ENCODE data around the gene KLHL29. TPM values are rescaled to one million over a fixed set of nuclear protein-coding genes. Genes with fewer than 3 reads are reported as not detected.

The KLHL29 gene
- total and polyA plus RNA-seq, 4 donors, result 0.29 to 2.3 (median 0.68) TPM

DNA sequence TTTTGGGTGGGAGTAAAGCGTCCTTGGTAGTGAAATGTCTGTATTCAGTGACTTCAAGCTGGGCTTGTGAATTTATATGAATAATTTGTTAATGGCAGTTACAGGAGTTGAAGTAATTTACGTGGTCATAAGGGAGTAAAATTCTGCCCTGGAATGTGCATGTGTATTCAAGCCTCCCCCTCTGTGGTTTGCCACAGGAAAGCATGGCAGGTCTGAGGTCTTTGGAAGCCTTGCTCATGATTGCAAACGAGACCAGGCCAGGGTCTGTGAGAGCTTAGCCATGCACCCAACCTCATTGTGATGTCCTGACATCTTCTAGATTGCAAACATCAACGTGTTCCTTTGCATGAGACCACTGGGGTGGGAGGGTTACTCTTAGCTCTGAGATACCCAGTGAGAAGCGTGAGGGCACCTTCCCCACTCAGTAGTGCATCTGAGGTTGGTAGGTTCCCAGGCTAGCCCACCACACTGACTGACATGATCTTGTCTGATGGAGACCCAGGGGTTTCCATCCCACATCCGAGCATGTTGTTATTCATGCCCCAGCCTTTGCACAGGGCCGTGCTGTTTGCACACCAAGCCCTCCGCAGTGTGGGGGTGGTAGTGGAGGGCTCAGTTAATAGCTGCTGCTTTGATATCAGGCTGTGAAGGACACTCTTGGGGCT, 216.5 kb downstream of the KLHL29 start:
- Histone ChIP-seq H3K4me1 (ENCODE audit: control insufficient read depth in 4 of 4, insufficient read depth in 4 of 4, low read length in 3 of 4) (no peaks in the 10 kb centered on the region), H3K27me3 (ENCODE audit: control insufficient read depth in 4 of 4, insufficient read depth in 4 of 4, low read length in 3 of 4) (no peaks in the 10 kb centered on the region), H3K9ac (ENCODE audit: low read depth in 1 of 2, low read length in 2 of 2) (no peak overlapping the region), H3K4me3 (ENCODE audit: low read depth in 1 of 3, low read length in 3 of 3) (no peak overlapping the region), H3K27ac (ENCODE audit: low read depth in 1 of 2, low read length in 2 of 2) (no peak overlapping the region), H3K36me3 (ENCODE audit: control insufficient read depth in 4 of 4, insufficient read depth in 3 of 4, low read depth in 1 of 4, low read length in 3 of 4) (no peaks in the 10 kb centered on the region), H3K9me3 (ENCODE audit: control insufficient read depth in 4 of 4, low read length in 3 of 4) (no peaks in the 10 kb centered on the region)
- DNase-seq (ENCODE audit: low spot score), result no peak
- WGBS, result 76% methylated on average over 8 of the region's 8 CpGs
- TF ChIP-seq TAF1 (conservative IDR thresholded peaks at IDR 0.05), result no peak
- no peak for TF ChIP-seq NR2F2 (IDR thresholded peaks at IDR 0.05)
- TF ChIP-seq HNF4G (IDR thresholded peaks at IDR 0.05), result no peak
- no peak for TF ChIP-seq GABPA (IDR thresholded peaks at IDR 0.05 in 1 of 2, conservative IDR thresholded peaks at IDR 0.05 in 1 of 2)
- no peak for TF ChIP-seq JUND (IDR thresholded peaks at IDR 0.05)
- no peak for TF ChIP-seq EGR1 (IDR thresholded peaks at IDR 0.05; ENCODE audit: low read depth in 2 of 2)
- TF ChIP-seq HNF4A (conservative IDR thresholded peaks at IDR 0.05), result no peak
- TF ChIP-seq REST (IDR thresholded peaks at IDR 0.05), result no peak
- TF ChIP-seq, protein P1, sequence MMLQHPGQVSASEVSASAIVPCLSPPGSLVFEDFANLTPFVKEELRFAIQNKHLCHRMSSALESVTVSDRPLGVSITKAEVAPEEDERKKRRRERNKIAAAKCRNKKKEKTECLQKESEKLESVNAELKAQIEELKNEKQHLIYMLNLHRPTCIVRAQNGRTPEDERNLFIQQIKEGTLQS (IDR thresholded peaks at IDR 0.05), result no peak
- TF ChIP-seq RAD21 (IDR thresholded peaks at IDR 0.05), result no peak
- TF ChIP-seq, protein P2, sequence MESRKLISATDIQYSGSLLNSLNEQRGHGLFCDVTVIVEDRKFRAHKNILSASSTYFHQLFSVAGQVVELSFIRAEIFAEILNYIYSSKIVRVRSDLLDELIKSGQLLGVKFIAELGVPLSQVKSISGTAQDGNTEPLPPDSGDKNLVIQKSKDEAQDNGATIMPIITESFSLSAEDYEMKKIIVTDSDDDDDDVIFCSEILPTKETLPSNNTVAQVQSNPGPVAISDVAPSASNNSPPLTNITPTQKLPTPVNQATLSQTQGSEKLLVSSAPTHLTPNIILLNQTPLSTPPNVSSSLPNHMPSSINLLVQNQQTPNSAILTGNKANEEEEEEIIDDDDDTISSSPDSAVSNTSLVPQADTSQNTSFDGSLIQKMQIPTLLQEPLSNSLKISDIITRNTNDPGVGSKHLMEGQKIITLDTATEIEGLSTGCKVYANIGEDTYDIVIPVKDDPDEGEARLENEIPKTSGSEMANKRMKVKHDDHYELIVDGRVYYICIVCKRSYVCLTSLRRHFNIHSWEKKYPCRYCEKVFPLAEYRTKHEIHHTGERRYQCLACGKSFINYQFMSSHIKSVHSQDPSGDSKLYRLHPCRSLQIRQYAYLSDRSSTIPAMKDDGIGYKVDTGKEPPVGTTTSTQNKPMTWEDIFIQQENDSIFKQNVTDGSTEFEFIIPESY (IDR thresholded peaks at IDR 0.05), result no peak
- TF ChIP-seq FOXA1 (IDR thresholded peaks at IDR 0.05), result no peak
- TF ChIP-seq, protein P3, sequence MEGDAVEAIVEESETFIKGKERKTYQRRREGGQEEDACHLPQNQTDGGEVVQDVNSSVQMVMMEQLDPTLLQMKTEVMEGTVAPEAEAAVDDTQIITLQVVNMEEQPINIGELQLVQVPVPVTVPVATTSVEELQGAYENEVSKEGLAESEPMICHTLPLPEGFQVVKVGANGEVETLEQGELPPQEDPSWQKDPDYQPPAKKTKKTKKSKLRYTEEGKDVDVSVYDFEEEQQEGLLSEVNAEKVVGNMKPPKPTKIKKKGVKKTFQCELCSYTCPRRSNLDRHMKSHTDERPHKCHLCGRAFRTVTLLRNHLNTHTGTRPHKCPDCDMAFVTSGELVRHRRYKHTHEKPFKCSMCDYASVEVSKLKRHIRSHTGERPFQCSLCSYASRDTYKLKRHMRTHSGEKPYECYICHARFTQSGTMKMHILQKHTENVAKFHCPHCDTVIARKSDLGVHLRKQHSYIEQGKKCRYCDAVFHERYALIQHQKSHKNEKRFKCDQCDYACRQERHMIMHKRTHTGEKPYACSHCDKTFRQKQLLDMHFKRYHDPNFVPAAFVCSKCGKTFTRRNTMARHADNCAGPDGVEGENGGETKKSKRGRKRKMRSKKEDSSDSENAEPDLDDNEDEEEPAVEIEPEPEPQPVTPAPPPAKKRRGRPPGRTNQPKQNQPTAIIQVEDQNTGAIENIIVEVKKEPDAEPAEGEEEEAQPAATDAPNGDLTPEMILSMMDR (IDR thresholded peaks at IDR 0.05; ENCODE audit: low read depth, low read length, missing input control), result no peak
- TF ChIP-seq FOXA2 (IDR thresholded peaks at IDR 0.05), result no peak
- TF ChIP-seq RXRA (IDR thresholded peaks at IDR 0.05), result no peak
- TF ChIP-seq, protein P4, sequence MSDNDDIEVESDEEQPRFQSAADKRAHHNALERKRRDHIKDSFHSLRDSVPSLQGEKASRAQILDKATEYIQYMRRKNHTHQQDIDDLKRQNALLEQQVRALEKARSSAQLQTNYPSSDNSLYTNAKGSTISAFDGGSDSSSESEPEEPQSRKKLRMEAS (IDR thresholded peaks at IDR 0.05), result no peak
- TF ChIP-seq SP1 (IDR thresholded peaks at IDR 0.05), result no peak

Data from liver (tissue), 9 donors.